Measurements from ENCODE around the gene RPL6.

- TF ChIP-seq TAF1 (IDR thresholded peaks at IDR 0.05; ENCODE audit: borderline replicate concordance, insufficient read depth, low read length) (no peak), POLR2AphosphoS5 (IDR thresholded peaks at IDR 0.05; ENCODE audit: low read depth, low read length) (no peak)
Observed at GRCh38 chr12:112425582-112426382, 16.4 kb upstream of the RPL6 start.

All from PFSK-1 (cell line).